ENCODE results near the gene NAV2. TPM values are rescaled to one million over a fixed set of nuclear protein-coding genes. Genes with fewer than 3 reads are reported as not detected.

NAV2 gene
- total and polyA plus RNA-seq, 2 donors from 2014 or later = 5.9 to 37.7 TPM

DNA sequence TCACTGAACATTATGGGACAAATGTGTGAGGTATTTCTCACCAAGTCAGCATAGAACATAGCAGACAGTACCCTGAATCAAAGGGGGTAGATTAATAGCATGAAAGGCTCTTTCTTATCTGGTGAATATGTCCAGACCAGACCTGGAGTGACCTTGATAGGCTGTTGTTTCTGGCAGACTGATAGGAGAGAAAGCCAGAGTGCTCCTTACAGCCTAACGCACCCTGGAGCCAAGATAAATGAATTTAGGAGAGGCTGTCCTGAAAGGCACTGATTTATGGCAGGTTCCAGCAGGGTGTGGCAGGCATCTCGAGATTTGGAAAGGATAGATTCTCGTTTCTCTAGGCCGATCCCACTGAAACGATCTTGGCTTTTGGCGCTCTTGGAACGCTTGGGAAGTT, 243.0 kb downstream of the NAV2 start:
- H3K4me1 ChIP-seq (ENCODE audit: control insufficient read depth in 2 of 3, insufficient read depth in 2 of 3, low read depth in 1 of 3, low read length in 3 of 3) = peaks cover 0 to 3% (median 2%) of the 10 kb centered on the region in 3 donors
- no peaks in the 10 kb centered on the region for H3K36me3 ChIP-seq (ENCODE audit: control insufficient read depth in 2 of 3, insufficient read depth in 3 of 3, low read length in 3 of 3)
- no peak overlapping the region for H3K9ac ChIP-seq (ENCODE audit: low read length in 3 of 3)
- TF ChIP-seq CTCF (IDR thresholded peaks at IDR 0.05; ENCODE audit: borderline replicate concordance, extremely low read depth, insufficient read depth) = no peak
- no peak for DNase-seq
- no peaks in the 10 kb centered on the region for H3K9me3 ChIP-seq (ENCODE audit: control insufficient read depth in 2 of 3, insufficient read depth in 1 of 3, low read length in 3 of 3)
- no peak overlapping the region for H3K27ac ChIP-seq (ENCODE audit: low read depth in 2 of 2, low read length in 2 of 2)
- FAIRE-seq = no peak
- intact Hi-C loops (cut with DNase I) = loop anchor here (10.0 kb wide), 1 partner anchor 159 kb away; no protein-coding TSS in a partner anchor
- H3K27me3 ChIP-seq (ENCODE audit: control insufficient read depth, insufficient read depth, low read length) = no peaks in the 10 kb centered on the region
- no peak overlapping the region for H3K4me3 ChIP-seq (ENCODE audit: low read length in 3 of 3)

DNA sequence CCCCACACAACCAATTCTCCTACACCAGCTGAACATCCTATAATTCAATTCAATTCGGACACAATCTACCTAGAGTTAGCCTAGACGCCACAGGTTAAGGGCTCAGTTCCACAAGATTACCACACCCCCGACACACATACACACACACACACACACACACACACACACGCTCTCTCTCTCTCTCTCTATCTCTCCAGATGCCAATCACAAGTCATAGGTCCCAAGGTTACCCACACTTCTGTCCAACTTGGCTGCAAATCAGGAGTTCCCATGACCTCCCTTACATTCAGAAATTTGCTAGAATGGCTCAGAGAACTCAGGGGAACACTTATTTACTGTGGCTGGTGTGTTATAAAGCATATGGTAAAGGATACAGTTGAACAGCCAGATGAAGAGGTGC, 243.6 kb downstream of the NAV2 start:
- Histone ChIP-seq H3K27me3 (ENCODE audit: control insufficient read depth, insufficient read depth, low read length) (no peaks in the 10 kb centered on the region), H3K9ac (ENCODE audit: low read length in 3 of 3) (no peak overlapping the region), H3K36me3 (ENCODE audit: control insufficient read depth in 2 of 3, insufficient read depth in 3 of 3, low read length in 3 of 3) (no peaks in the 10 kb centered on the region), H3K9me3 (ENCODE audit: control insufficient read depth in 2 of 3, insufficient read depth in 1 of 3, low read length in 3 of 3) (no peaks in the 10 kb centered on the region), H3K4me1 (ENCODE audit: control insufficient read depth in 2 of 3, insufficient read depth in 2 of 3, low read depth in 1 of 3, low read length in 3 of 3) (peaks cover 0 to 3% (median 2%) of the 10 kb centered on the region in 3 donors), H3K27ac (ENCODE audit: low read depth in 2 of 2, low read length in 2 of 2) (no peak overlapping the region), H3K4me3 (ENCODE audit: low read length in 3 of 3) (no peak overlapping the region)
- no peak for TF ChIP-seq CTCF (IDR thresholded peaks at IDR 0.05; ENCODE audit: borderline replicate concordance, extremely low read depth, insufficient read depth)
- DNase-seq = no peak
- no peak for FAIRE-seq
- intact Hi-C loops (cut with DNase I) = loop anchor here (10.0 kb wide), 1 partner anchor 159 kb away; no protein-coding TSS in a partner anchor

DNA sequence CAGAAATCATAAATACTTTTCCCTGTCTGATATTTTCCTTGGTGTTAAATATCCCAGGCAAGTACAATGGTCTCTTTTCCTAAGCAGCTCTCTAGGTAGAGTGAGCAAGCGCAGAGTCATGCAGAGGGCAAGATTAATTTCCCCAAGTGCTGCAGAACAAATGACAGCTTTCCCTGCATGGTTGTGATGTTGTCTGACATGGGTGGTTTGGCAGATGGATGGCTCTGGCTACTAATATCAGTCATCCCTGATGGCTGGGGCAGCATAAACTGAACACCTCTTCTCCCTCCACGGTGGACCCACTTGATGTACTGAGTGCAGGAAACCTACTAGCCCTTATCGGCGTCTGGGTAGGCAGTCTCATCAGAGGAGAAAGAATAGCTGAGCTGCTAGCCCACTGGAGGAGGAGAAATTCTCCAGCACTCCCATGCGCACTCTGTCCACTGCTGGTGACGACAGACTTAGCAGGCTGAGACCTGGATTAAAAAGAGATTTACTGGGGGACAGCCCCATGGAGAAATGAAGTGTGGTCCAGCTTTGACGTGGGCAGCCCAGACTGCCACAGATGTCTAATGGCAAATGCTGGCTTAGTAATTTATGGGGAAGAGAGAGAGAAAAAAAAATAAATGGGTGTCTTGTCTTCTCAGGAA, 244.8 kb downstream of the NAV2 start:
- no peak overlapping the region for H3K27ac ChIP-seq (ENCODE audit: low read depth in 2 of 2, low read length in 2 of 2)

More for the DNA sequence above, 244.8 kb downstream of the NAV2 start:
- Histone ChIP-seq H3K36me3 (ENCODE audit: control insufficient read depth in 2 of 3, insufficient read depth in 3 of 3, low read length in 3 of 3) (no peaks in the 10 kb centered on the region), H3K9ac (ENCODE audit: low read length in 3 of 3) (no peak overlapping the region), H3K9me3 (ENCODE audit: control insufficient read depth in 2 of 3, insufficient read depth in 1 of 3, low read length in 3 of 3) (no peaks in the 10 kb centered on the region), H3K27me3 (ENCODE audit: control insufficient read depth, insufficient read depth, low read length) (no peaks in the 10 kb centered on the region), H3K4me1 (ENCODE audit: control insufficient read depth in 2 of 3, insufficient read depth in 2 of 3, low read depth in 1 of 3, low read length in 3 of 3) (peaks cover 0 to 2% (median 0%) of the 10 kb centered on the region in 3 donors), H3K4me3 (ENCODE audit: low read length in 3 of 3) (no peak overlapping the region)
- no peak for FAIRE-seq
- no peak for TF ChIP-seq CTCF (IDR thresholded peaks at IDR 0.05; ENCODE audit: borderline replicate concordance, extremely low read depth, insufficient read depth)
- intact Hi-C loops (cut with DNase I) = loop anchor here (10.0 kb wide), 1 partner anchor 157 kb away; no protein-coding TSS in a partner anchor
- DNase-seq = no peak

Measured in kidney (tissue), 14 donors.